Measurements from ENCODE around the gene PGM2L1.

Gene PGM2L1

GRCh38 chr11:74427384-74427886 is 29.2 kb upstream of the PGM2L1 start:
- TF ChIP-seq, protein P1, sequence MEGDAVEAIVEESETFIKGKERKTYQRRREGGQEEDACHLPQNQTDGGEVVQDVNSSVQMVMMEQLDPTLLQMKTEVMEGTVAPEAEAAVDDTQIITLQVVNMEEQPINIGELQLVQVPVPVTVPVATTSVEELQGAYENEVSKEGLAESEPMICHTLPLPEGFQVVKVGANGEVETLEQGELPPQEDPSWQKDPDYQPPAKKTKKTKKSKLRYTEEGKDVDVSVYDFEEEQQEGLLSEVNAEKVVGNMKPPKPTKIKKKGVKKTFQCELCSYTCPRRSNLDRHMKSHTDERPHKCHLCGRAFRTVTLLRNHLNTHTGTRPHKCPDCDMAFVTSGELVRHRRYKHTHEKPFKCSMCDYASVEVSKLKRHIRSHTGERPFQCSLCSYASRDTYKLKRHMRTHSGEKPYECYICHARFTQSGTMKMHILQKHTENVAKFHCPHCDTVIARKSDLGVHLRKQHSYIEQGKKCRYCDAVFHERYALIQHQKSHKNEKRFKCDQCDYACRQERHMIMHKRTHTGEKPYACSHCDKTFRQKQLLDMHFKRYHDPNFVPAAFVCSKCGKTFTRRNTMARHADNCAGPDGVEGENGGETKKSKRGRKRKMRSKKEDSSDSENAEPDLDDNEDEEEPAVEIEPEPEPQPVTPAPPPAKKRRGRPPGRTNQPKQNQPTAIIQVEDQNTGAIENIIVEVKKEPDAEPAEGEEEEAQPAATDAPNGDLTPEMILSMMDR (IDR thresholded peaks at IDR 0.05; ENCODE audit: insufficient read depth, low read length, poor library complexity, severe bottlenecking): no peak
- no peak for TF ChIP-seq EZH2phosphoT487 (conservative IDR thresholded peaks at IDR 0.05; ENCODE audit: low read length)
- Histone ChIP-seq H3K9me3 (ENCODE audit: insufficient read depth, low read length) (no peaks in the 10 kb centered on the region), H3F3A (ENCODE audit: insufficient read depth) (no peaks in the 10 kb centered on the region), H3K36me3 (ENCODE audit: low read length) (no peaks in the 10 kb centered on the region), H4K20me1 (ENCODE audit: low read depth, low read length) (no peaks in the 10 kb centered on the region), H3K27me3 (ENCODE audit: low read length) (no peaks in the 10 kb centered on the region), H3K9me2 (replicated peaks; ENCODE audit: insufficient read depth, low read length) (no peaks in the 10 kb centered on the region), H3K4me3 (ENCODE audit: insufficient read depth, low read length, poor library complexity, severe bottlenecking) (no peak overlapping the region), H3K9ac (ENCODE audit: low read length) (no peak overlapping the region), H3K27ac (ENCODE audit: low read depth, low read length) (no peak overlapping the region), H3K4me2 (ENCODE audit: low read depth, low read length, poor library complexity, severe bottlenecking) (no peak overlapping the region), H2AFZ (ENCODE audit: low read depth, low read length, severe bottlenecking) (no peak overlapping the region), H3K79me2 (ENCODE audit: insufficient read depth, low read length) (no peaks in the 10 kb centered on the region)

DNA sequence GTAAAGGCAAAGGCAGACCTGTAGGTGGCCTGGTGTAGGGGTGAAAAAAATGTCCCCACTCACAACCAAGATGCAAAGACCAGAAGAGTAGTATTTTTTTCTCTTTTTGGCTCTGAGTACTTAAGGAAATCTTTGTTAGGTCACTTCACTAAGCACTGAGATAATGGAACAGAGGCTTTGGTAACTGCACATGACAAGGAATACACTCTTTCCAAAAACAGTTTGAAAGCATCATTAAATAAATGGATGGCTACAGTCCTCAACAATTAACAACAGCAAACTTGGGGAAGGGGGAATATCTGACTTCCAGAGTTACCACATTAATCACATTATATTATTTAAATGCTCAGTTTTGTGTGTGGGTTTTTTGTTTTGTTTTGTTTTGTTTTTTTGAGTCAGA is 26.9 kb upstream of the PGM2L1 start:
- Histone ChIP-seq H3K36me3 (ENCODE audit: low read length) (no peaks in the 10 kb centered on the region), H2AFZ (ENCODE audit: low read depth, low read length, severe bottlenecking) (no peak overlapping the region), H4K20me1 (ENCODE audit: low read depth, low read length) (no peaks in the 10 kb centered on the region), H3K27ac (ENCODE audit: low read depth, low read length) (no peak overlapping the region), H3K9ac (ENCODE audit: low read length) (no peak overlapping the region), H3K9me3 (ENCODE audit: insufficient read depth, low read length) (no peaks in the 10 kb centered on the region), H3F3A (ENCODE audit: insufficient read depth) (no peaks in the 10 kb centered on the region), H3K9me2 (replicated peaks; ENCODE audit: insufficient read depth, low read length) (no peaks in the 10 kb centered on the region), H3K4me3 (ENCODE audit: insufficient read depth, low read length, poor library complexity, severe bottlenecking) (no peak overlapping the region), H3K79me2 (ENCODE audit: insufficient read depth, low read length) (no peaks in the 10 kb centered on the region), H3K27me3 (ENCODE audit: low read length) (no peaks in the 10 kb centered on the region), H3K4me2 (ENCODE audit: low read depth, low read length, poor library complexity, severe bottlenecking) (no peak overlapping the region)
- TF ChIP-seq, protein P1 (IDR thresholded peaks at IDR 0.05; ENCODE audit: insufficient read depth, low read length, poor library complexity, severe bottlenecking): no peak
- TF ChIP-seq EZH2phosphoT487 (conservative IDR thresholded peaks at IDR 0.05; ENCODE audit: low read length): no peak

- Histone ChIP-seq H3K4me3 (ENCODE audit: insufficient read depth, low read length, poor library complexity, severe bottlenecking) (no peak overlapping the region), H3K4me2 (ENCODE audit: low read depth, low read length, poor library complexity, severe bottlenecking) (no peak overlapping the region), H3K9me2 (replicated peaks; ENCODE audit: insufficient read depth, low read length) (no peaks in the 10 kb centered on the region), H3K9me3 (ENCODE audit: insufficient read depth, low read length) (no peaks in the 10 kb centered on the region), H3K36me3 (ENCODE audit: low read length) (no peaks in the 10 kb centered on the region), H3K79me2 (ENCODE audit: insufficient read depth, low read length) (no peaks in the 10 kb centered on the region), H3K27me3 (ENCODE audit: low read length) (no peaks in the 10 kb centered on the region), H3K9ac (ENCODE audit: low read length) (no peak overlapping the region), H3F3A (ENCODE audit: insufficient read depth) (no peaks in the 10 kb centered on the region), H2AFZ (ENCODE audit: low read depth, low read length, severe bottlenecking) (no peak overlapping the region), H3K27ac (ENCODE audit: low read depth, low read length) (no peak overlapping the region), H4K20me1 (ENCODE audit: low read depth, low read length) (no peaks in the 10 kb centered on the region)
- TF ChIP-seq, protein P1 (IDR thresholded peaks at IDR 0.05; ENCODE audit: insufficient read depth, low read length, poor library complexity, severe bottlenecking): no peak
- TF ChIP-seq EZH2phosphoT487 (conservative IDR thresholded peaks at IDR 0.05; ENCODE audit: low read length): no peak
These were observed 20.3 kb upstream of the PGM2L1 start for GRCh38 chr11:74418509-74418895.
